ENCODE data around the gene FIGN. TPM values are rescaled to one million over a fixed set of nuclear protein-coding genes. Genes with fewer than 3 reads are reported as not detected.

The FIGN gene
- total and polyA plus RNA-seq, 2 of the 8 experiments (the other 6 are each of a cell fraction or from before 2014, with no cell fraction given) = 5.0 to 22.8 TPM

GRCh38 chr2:163637871-163638270, 97.9 kb downstream of the FIGN start (continued):
- TF ChIP-seq EZH2 (IDR thresholded peaks at IDR 0.05; ENCODE audit: low read depth, low read length, severe bottlenecking) = no peak
- TF ChIP-seq GTF2F1 (IDR thresholded peaks at IDR 0.05; ENCODE audit: borderline replicate concordance, low read depth, low read length) = no peak
- TF ChIP-seq POLR2A (IDR thresholded peaks at IDR 0.05; ENCODE audit: control extremely low read depth in 1 of 2, low read depth in 2 of 2, low read length in 2 of 2) = no peak

Data from H1 (cell line).